Measurements from ENCODE around the gene EEPD1. TPM values are rescaled to one million over a fixed set of nuclear protein-coding genes. Genes with fewer than 3 reads are reported as not detected.

The EEPD1 gene
- total RNA-seq, 1 experiment from 2014 or later, result 7.8 TPM

DNA sequence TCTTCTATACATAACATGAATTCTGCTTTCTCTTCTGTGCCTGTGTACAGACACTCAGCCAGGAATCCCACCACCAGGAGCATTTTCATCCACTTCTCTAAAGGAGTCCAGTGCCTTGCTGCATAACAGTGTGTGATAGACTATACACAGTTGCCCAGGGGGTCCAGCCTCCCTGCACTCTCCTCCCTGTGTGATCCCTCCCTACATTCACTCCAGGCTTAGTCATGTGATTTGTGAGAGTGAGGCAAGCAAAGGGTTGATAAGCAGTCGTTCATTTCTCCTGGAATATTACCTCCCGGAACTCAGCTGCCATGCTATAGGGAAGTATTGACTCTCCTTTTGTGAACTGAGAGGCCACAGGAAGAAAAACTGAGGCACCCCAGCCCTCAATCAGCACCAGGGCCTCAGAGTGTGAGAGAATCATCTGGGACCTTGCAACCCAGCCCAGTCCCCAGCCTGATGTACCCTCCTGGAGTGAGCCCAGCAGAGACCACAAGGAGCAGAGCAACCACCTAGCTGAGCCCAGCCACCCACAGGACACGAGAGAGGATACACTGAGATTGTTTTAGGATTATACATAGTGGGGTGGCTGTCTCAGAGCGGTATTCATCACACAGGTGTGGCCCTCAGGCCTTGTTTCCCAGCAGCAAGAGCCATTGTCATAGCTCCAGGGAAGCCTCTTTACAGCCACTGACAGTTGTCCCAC, 45.0 kb upstream of the EEPD1 start:
- DNase-seq (ENCODE audit: low spot score) (no peak), ATAC-seq (no peak)
- Mint-ChIP-seq H3K36me3 (0 out of 2 replicates have a peak, but pooled peaks cover 2% of the 10 kb centered on the region), H3K27ac (no peak overlapping the region), H3K4me3 (no peak overlapping the region), H3K9me3 (peaks cover 8% of the 10 kb centered on the region), H3K4me1 (peaks cover 5% of the 10 kb centered on the region), H3K27me3 (ENCODE audit: low read depth) (no peaks in the 10 kb centered on the region)
- TF ChIP-seq, protein P1, sequence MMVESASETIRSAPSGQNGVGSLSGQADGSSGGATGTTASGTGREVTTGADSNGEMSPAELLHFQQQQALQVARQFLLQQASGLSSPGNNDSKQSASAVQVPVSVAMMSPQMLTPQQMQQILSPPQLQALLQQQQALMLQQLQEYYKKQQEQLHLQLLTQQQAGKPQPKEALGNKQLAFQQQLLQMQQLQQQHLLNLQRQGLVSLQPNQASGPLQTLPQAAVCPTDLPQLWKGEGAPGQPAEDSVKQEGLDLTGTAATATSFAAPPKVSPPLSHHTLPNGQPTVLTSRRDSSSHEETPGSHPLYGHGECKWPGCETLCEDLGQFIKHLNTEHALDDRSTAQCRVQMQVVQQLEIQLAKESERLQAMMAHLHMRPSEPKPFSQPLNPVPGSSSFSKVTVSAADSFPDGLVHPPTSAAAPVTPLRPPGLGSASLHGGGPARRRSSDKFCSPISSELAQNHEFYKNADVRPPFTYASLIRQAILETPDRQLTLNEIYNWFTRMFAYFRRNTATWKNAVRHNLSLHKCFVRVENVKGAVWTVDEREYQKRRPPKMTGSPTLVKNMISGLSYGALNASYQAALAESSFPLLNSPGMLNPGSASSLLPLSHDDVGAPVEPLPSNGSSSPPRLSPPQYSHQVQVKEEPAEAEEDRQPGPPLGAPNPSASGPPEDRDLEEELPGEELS (CRISPR knock-in tag; IDR thresholded peaks at IDR 0.05), result no peak
- TF ChIP-seq ZNF219 (CRISPR knock-in tag; IDR thresholded peaks at IDR 0.05; ENCODE audit: borderline replicate concordance), result no peak
- no peak for TF ChIP-seq MXD4 (CRISPR knock-in tag; IDR thresholded peaks at IDR 0.05; ENCODE audit: borderline replicate concordance)
- TF ChIP-seq, protein P2, sequence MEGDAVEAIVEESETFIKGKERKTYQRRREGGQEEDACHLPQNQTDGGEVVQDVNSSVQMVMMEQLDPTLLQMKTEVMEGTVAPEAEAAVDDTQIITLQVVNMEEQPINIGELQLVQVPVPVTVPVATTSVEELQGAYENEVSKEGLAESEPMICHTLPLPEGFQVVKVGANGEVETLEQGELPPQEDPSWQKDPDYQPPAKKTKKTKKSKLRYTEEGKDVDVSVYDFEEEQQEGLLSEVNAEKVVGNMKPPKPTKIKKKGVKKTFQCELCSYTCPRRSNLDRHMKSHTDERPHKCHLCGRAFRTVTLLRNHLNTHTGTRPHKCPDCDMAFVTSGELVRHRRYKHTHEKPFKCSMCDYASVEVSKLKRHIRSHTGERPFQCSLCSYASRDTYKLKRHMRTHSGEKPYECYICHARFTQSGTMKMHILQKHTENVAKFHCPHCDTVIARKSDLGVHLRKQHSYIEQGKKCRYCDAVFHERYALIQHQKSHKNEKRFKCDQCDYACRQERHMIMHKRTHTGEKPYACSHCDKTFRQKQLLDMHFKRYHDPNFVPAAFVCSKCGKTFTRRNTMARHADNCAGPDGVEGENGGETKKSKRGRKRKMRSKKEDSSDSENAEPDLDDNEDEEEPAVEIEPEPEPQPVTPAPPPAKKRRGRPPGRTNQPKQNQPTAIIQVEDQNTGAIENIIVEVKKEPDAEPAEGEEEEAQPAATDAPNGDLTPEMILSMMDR (IDR thresholded peaks at IDR 0.05), result no peak
- no peak for TF ChIP-seq ZNF416 (CRISPR knock-in tag; IDR thresholded peaks at IDR 0.05)
- no peak for TF ChIP-seq ZNF423 (CRISPR knock-in tag; IDR thresholded peaks at IDR 0.05)
- TF ChIP-seq SOX15 (CRISPR knock-in tag; IDR thresholded peaks at IDR 0.05), result no peak
- TF ChIP-seq, protein P3, sequence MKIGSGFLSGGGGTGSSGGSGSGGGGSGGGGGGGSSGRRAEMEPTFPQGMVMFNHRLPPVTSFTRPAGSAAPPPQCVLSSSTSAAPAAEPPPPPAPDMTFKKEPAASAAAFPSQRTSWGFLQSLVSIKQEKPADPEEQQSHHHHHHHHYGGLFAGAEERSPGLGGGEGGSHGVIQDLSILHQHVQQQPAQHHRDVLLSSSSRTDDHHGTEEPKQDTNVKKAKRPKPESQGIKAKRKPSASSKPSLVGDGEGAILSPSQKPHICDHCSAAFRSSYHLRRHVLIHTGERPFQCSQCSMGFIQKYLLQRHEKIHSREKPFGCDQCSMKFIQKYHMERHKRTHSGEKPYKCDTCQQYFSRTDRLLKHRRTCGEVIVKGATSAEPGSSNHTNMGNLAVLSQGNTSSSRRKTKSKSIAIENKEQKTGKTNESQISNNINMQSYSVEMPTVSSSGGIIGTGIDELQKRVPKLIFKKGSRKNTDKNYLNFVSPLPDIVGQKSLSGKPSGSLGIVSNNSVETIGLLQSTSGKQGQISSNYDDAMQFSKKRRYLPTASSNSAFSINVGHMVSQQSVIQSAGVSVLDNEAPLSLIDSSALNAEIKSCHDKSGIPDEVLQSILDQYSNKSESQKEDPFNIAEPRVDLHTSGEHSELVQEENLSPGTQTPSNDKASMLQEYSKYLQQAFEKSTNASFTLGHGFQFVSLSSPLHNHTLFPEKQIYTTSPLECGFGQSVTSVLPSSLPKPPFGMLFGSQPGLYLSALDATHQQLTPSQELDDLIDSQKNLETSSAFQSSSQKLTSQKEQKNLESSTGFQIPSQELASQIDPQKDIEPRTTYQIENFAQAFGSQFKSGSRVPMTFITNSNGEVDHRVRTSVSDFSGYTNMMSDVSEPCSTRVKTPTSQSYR (CRISPR knock-in tag; IDR thresholded peaks at IDR 0.05), result no peak
- TF ChIP-seq, protein P4, sequence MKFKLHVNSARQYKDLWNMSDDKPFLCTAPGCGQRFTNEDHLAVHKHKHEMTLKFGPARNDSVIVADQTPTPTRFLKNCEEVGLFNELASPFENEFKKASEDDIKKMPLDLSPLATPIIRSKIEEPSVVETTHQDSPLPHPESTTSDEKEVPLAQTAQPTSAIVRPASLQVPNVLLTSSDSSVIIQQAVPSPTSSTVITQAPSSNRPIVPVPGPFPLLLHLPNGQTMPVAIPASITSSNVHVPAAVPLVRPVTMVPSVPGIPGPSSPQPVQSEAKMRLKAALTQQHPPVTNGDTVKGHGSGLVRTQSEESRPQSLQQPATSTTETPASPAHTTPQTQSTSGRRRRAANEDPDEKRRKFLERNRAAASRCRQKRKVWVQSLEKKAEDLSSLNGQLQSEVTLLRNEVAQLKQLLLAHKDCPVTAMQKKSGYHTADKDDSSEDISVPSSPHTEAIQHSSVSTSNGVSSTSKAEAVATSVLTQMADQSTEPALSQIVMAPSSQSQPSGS (CRISPR knock-in tag; IDR thresholded peaks at IDR 0.05; ENCODE audit: borderline replicate concordance, low read depth), result no peak
- no peak for TF ChIP-seq TCF7 (CRISPR knock-in tag; IDR thresholded peaks at IDR 0.05; ENCODE audit: low read depth)
- TF ChIP-seq, protein P5, sequence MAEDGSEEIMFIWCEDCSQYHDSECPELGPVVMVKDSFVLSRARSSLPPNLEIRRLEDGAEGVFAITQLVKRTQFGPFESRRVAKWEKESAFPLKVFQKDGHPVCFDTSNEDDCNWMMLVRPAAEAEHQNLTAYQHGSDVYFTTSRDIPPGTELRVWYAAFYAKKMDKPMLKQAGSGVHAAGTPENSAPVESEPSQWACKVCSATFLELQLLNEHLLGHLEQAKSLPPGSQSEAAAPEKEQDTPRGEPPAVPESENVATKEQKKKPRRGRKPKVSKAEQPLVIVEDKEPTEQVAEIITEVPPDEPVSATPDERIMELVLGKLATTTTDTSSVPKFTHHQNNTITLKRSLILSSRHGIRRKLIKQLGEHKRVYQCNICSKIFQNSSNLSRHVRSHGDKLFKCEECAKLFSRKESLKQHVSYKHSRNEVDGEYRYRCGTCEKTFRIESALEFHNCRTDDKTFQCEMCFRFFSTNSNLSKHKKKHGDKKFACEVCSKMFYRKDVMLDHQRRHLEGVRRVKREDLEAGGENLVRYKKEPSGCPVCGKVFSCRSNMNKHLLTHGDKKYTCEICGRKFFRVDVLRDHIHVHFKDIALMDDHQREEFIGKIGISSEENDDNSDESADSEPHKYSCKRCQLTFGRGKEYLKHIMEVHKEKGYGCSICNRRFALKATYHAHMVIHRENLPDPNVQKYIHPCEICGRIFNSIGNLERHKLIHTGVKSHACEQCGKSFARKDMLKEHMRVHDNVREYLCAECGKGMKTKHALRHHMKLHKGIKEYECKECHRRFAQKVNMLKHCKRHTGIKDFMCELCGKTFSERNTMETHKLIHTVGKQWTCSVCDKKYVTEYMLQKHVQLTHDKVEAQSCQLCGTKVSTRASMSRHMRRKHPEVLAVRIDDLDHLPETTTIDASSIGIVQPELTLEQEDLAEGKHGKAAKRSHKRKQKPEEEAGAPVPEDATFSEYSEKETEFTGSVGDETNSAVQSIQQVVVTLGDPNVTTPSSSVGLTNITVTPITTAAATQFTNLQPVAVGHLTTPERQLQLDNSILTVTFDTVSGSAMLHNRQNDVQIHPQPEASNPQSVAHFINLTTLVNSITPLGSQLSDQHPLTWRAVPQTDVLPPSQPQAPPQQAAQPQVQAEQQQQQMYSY (CRISPR knock-in tag; IDR thresholded peaks at IDR 0.05), result no peak
- TF ChIP-seq, protein P6, sequence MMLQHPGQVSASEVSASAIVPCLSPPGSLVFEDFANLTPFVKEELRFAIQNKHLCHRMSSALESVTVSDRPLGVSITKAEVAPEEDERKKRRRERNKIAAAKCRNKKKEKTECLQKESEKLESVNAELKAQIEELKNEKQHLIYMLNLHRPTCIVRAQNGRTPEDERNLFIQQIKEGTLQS (CRISPR knock-in tag; conservative IDR thresholded peaks at IDR 0.05), result no peak
- no peak for TF ChIP-seq IRF2 (CRISPR knock-in tag; IDR thresholded peaks at IDR 0.05; ENCODE audit: borderline replicate concordance, low read depth)
- TF ChIP-seq TP53 (CRISPR knock-in tag; IDR thresholded peaks at IDR 0.05), result no peak
- TF ChIP-seq, protein P7, sequence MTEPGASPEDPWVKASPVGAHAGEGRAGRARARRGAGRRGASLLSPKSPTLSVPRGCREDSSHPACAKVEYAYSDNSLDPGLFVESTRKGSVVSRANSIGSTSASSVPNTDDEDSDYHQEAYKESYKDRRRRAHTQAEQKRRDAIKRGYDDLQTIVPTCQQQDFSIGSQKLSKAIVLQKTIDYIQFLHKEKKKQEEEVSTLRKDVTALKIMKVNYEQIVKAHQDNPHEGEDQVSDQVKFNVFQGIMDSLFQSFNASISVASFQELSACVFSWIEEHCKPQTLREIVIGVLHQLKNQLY (CRISPR knock-in tag; IDR thresholded peaks at IDR 0.05), result no peak
- ChIA-PET CTCF (no interaction called here), POLR2A (interaction anchor here (0.6 kb wide), 1 partner anchor 27 kb away, joined by 3 read pairs; no protein-coding TSS in a partner anchor)
